Right lobe of liver (tissue), 4 donors: ENCODE data around the gene LMTK2.

Experiments used
- POLR2A ChIP-seq: fragments of 450-650 bp; IDR thresholded peaks from one replicate; pipeline ENCODE4 v1.6.1; 2017; ENCODE audit warnings: antibody characterized with exemption, mild to moderate bottlenecking
- TF ChIP-seq, protein P1 (sequence below), 4 donors: fragments of 200-600 bp in 3 of 4; fragments of 450-650 bp in 1 of 4; IDR thresholded peaks; one replicate each; pipeline versions ENCODE4 v1.5.1 to v1.8.0; 2016 to 2022; ENCODE audit warnings: antibody characterized with exemption in 4 of 4, mild to moderate bottlenecking in 2 of 4
- donor health status: DM: no; HTN: no; CAD: no.
- donor health status: DM: no; HTN: no; CAD: no.
- donor health status: DM: no; HTN: yes; CAD: no.

DNA sequence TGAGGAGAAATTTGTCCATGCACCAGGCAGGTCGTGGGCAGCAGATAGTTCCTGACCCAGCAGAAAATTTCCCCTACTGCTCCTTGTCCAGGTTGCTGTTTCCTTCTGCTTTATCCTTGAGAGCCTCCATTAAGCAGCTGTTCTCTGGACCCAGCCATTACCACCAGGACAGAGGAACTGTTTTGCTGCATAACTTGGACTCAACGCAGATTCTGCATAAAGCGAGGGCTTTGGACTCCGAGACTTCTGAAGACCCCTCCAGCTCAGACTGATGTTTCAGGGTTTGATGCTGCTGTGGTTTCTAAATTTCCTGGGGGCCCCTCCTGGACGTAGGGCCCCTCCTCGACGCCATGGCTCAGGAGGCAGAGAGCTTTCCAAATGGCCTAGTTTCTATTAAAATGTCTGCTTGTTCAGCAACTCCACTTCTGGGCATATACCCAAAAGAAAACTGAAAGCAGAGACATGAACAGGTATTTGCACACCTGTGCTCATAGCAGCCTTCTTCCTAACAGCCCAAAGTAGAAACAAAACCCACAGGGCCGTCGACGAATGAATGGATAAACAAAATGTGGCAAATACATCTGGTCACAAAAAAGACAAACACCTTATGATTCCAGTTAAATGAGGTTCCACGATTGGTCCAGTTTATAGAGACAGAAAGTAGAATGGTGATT lies 28.3 kb upstream of the LMTK2 start:
- TF ChIP-seq, protein P1, sequence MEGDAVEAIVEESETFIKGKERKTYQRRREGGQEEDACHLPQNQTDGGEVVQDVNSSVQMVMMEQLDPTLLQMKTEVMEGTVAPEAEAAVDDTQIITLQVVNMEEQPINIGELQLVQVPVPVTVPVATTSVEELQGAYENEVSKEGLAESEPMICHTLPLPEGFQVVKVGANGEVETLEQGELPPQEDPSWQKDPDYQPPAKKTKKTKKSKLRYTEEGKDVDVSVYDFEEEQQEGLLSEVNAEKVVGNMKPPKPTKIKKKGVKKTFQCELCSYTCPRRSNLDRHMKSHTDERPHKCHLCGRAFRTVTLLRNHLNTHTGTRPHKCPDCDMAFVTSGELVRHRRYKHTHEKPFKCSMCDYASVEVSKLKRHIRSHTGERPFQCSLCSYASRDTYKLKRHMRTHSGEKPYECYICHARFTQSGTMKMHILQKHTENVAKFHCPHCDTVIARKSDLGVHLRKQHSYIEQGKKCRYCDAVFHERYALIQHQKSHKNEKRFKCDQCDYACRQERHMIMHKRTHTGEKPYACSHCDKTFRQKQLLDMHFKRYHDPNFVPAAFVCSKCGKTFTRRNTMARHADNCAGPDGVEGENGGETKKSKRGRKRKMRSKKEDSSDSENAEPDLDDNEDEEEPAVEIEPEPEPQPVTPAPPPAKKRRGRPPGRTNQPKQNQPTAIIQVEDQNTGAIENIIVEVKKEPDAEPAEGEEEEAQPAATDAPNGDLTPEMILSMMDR (IDR thresholded peaks at IDR 0.05): no peak
- TF ChIP-seq POLR2A: no peak
